ENCODE measurements around the gene DDX27.
A peak's percentile ranks its signal among the peaks of the same experiment; 100 is the strongest.
"Not testable (repeated sequence)": the region's sequence is repeated elsewhere in the genome, so short reads cannot be mapped to it uniquely, and the experiment has no call there.

Gene DDX27, protein sequence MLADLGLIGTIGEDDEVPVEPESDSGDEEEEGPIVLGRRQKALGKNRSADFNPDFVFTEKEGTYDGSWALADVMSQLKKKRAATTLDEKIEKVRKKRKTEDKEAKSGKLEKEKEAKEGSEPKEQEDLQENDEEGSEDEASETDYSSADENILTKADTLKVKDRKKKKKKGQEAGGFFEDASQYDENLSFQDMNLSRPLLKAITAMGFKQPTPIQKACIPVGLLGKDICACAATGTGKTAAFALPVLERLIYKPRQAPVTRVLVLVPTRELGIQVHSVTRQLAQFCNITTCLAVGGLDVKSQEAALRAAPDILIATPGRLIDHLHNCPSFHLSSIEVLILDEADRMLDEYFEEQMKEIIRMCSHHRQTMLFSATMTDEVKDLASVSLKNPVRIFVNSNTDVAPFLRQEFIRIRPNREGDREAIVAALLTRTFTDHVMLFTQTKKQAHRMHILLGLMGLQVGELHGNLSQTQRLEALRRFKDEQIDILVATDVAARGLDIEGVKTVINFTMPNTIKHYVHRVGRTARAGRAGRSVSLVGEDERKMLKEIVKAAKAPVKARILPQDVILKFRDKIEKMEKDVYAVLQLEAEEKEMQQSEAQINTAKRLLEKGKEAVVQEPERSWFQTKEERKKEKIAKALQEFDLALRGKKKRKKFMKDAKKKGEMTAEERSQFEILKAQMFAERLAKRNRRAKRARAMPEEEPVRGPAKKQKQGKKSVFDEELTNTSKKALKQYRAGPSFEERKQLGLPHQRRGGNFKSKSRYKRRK

DNA sequence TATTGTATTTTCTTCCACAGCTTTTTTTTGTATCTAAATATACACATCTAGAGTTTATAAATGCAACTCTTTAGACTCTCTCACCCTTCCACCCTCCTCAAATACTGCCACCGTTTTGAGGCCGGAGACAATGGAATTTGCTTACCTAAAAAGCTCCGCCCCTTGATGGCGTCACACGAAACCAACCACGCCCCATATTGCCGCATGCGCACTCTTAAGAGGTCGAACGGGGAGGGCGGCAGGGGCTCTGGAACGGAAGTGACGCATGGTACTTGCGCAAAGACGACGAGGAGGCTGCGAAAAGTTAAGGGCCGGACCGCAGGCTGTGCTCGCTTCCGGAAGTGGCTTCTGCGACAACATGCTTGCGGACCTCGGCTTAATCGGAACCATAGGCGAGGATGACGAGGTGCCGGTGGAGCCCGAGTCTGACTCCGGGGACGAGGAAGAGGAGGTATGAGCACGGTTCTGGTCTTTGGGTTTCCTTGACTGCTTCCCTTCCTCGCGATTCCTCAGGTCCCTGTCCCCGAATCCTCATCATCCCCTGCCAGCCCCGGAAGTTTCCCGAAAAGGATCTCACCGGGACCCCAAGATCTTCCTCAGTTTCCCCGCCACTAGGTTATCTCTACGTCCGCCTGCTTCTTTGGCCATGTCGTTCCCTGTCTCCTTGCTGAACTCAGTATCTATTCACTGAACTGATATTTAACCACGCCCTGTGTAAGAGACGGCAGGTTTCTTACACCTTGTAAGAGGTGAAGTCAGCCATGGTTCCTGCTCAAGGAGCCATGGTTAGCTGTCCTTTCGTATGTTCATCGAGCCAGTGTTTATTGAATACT lies at the start of gene DDX27:
Gene DDX27 (plus strand): TSS at position 326 of the 833 bp plus-strand sequence. CDS start 33 bp downstream, at position 359.
- peak; percentile 87 to 97 for DNase-seq (ENCODE audit: low read depth in 2 of 2)

DNA sequence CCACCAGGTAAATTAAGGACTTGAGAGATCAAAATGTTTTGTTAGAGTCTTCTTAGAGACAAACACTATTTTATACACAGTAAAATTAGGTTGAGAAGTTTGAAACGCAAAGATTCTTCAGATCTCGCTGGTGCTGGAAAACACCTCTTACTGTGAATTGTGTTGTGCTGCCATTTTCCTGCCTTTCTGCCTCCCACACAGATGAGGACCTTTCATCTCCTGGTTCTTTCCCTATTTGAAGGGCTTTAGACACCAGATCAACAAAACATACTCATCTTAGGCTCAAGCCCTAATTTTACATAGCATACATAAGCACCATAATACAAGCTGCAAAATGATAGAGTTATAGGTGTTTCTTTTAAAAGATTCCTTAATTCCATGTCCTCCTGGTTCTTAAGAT lies 49.7 kb upstream of the DDX27 start:
- no peak for DNase-seq (ENCODE audit: low read depth in 2 of 2)

DNA sequence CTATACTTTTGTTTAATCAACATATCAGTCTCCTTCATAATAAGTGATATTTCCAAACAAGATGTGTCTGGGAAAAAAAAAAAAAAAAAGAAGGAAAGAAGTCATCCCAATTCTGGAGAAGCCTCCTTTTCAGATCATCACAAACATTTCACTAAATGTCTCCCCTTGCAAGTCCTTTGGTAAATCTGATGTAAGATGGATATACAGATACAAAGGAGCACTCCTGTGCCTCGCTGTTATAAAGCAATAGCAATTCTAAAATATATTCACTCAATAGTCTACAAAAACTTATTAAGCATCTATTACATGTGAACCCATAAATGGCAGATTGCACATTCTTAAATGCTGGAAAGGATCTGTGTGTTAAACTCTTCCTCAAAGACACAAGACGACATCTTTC lies 48.5 kb upstream of the DDX27 start:
- no peak for DNase-seq (ENCODE audit: low read depth in 2 of 2)

DNA sequence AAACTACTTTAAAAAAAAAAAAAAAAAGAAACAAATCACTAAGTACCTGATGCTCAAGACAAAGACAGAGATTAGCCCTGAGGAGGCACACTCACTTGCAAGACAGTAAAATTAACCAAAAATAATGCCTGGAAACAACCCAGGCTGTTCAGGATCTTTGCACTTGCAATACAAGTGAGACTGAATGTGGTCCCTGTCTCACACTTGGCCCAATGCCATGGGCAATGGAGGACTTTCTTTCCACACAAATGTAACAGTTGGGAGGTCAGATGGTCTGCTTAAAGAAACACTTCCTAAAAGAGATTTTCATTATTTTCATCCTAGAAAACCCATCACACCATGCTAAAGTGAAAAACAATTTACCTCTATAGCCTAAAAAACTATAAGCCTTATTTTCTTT lies 47.3 kb upstream of the DDX27 start:
- no peak for DNase-seq (ENCODE audit: low read depth in 2 of 2)

DNA sequence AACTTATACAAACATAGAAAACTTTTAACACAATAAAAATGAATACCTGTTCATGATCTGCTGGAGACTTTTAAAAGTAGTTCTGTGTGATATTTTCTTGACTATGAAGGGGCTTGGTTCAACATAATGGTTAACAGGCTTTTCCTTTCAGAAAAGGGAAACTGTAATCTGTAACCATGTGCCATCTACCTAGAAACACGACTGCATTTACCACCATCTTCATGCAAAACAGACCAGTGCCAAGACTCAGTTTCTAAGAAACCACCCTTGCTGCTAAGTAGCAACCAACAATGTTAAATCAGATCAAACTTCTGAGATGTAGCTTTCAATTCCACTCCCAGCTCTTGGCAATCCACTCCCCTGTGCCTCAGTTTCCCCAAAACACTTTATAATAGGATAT lies 46.8 kb upstream of the DDX27 start:
- no peak for DNase-seq (ENCODE audit: low read depth in 2 of 2)

DNA sequence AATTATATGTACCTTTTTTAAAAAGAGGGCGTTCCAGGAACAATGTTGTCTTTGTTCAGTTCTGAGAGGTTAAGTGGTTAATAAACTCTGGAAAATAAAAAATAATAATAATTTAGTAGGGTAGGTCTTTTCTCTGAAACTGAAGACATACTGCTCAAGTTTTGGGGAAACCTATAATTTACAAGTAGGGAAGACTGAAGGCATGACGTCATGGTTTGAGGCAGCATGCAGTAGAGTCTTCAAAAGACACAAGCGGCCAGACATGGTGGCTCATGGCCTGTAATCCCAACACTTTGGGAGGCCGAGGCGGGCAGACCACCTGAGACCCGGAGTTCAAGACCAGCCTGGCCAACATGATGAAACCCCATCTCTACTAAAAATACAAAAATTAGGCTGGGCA lies 45.0 kb upstream of the DDX27 start:
- DNase-seq (ENCODE audit: low read depth in 2 of 2) = no peak

DNA sequence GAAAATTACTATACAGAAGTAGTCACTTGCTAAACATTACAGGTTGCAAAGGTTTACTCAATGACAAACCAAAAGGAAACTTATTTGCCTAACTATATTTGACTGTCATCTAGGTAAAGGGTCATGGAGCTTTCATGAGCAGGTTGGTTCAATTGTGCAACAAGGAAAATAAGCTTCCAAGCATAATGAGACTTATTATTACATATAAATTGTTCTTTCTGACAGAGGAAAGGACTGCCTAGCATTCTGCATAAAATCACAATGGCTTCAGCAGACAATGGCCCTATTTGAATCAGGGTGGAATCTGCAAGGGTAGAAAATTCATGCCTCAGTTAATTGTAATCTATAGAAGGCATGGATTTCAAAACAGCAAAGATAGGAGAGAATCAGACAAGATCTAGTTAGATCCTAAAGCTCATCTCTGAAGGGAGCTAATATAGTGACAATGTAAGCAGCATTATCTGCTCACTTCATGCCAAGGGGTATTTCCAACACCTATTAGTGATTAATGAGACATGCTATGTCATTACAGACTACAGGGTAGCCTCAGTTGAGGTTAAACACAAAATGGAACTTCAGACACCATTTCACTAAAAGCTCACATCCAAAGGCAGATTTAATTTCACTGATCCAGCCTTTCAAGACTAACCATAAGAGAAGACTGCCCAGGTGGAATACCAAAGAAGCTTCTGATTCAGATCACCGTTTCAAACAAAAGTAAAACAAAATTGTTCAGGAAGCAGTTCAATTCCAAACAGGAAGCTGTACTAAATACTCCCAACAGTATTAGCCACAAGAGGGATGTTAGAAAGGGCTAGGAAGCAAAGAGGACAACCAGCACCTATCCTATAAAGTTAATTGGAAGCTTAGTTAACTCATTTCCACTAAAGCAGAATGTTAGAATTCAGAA lies 39.6 kb upstream of the DDX27 start:
- DNase-seq (ENCODE audit: low read depth in 2 of 2) = no peak

DNA sequence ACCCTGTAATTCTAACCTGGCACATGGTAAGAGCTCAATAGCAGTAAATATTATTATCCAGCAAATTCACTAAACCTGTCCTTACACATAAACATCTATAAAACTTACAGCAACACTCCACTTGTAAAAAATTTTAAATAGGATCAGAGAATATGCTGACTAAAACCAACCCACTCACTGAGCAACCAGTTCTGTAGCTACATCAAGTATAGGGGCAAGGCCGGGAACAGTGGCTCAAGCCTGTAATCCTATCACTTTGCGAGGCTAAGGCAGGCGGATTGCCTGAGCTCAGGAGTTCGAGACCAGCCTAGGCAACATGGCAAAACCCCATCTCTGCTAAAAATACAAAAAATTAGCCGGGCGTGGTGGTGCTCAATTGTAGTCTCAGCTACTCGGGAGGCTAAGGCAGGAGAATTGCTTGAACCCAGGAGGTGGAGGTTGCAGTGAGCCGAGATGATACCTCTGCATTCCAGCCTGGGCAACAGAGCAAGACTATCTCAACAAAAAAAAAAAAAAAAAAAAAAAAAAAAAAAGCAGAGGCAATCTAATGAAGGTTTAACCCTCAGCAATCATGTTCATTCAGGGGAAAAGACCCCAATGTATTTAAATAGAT lies 37.8 kb upstream of the DDX27 start:
- no peak for DNase-seq (ENCODE audit: low read depth in 2 of 2)

DNA sequence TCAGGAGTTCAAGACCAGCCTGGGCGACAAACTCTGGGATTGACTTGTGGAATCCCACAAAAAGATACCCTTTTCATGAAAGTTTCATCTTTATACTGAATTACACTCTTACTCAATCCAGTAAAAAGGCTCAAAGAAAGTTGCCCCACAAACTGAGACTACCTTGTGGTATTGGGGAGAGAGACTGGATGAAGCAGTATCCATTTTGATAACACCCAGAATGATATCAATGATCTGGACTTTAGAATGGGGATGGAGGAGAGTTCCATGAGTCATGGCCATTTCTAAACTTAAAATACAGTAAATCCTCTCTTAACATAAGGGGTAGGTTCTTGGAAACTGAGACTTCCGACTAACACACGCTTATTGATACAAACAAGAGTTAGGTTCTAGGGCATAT lies 35.8 kb upstream of the DDX27 start:
- DNase-seq (ENCODE audit: low read depth in 2 of 2) = no peak

DNA sequence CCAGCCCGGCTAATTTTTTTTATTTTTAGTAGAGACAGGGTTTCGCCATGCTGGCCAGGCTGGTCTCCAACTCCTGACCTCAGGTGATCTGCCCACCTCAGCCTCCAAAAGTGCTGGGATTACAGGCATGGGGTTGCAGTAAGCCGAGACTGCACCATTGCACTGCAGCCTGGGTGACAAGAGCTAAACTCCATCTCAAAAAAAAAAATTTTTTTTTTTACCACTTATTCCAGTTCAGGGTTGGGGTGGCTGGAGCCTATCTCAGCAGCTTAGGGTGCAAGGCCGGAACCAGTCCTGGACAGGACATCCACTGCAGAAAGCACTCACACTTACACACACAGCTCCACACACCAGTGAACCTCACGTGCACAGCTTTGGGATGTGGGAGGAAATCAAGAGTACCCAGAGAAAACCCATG lies 35.1 kb upstream of the DDX27 start:
- not testable (repeated sequence) for DNase-seq (ENCODE audit: low read depth in 2 of 2)

DNA sequence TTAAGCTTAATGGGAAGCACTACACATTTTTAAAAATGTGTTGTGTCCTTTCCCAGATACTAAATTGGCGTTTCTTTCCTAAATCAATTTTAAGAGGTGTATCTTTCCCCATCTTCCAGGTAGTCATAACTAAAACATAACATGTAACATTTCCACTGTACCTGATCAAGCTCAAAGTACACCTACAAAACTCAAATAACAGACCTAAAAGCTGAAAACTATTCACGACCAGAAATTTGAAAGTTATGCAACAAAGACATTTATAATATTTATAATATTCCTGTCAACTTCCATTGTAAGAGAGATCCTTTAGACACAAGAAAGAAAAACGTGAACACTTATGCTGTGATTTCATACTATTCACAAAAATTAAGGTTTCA lies 34.5 kb upstream of the DDX27 start:
- no peak for DNase-seq (ENCODE audit: low read depth in 2 of 2)

DNA sequence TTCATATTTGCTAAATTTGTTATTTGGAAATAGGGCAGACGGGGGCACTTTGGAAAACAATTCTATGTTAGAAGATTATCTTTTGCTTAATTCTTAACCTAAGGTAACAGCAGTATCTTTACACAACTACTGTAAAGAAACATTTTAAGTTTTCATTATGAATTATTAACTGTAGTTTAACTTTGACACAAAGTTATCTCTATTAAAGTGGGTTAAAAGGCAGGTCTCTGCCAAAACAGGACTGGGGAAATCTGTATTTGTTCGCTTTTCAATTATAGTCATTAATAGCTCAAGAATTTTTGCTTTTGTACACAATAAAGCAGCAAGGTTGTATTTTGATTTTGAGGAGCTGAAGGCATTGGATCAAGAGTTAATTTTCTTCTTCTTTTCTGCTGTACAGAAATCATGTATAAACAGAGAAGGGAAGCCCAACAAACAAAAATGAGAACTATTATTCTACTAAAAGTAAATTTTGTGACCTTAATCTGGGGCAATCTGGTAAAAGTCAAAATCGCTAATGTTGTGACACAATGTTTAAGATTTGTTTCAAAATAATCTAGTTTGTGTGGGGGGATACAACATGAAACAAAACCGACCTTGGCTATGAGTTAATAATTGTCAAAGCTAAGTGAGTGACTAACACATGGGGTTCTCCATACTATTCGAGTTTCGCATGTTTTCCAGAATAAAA lies 34.0 kb upstream of the DDX27 start:
- DNase-seq (ENCODE audit: low read depth in 2 of 2) = no peak

DNA sequence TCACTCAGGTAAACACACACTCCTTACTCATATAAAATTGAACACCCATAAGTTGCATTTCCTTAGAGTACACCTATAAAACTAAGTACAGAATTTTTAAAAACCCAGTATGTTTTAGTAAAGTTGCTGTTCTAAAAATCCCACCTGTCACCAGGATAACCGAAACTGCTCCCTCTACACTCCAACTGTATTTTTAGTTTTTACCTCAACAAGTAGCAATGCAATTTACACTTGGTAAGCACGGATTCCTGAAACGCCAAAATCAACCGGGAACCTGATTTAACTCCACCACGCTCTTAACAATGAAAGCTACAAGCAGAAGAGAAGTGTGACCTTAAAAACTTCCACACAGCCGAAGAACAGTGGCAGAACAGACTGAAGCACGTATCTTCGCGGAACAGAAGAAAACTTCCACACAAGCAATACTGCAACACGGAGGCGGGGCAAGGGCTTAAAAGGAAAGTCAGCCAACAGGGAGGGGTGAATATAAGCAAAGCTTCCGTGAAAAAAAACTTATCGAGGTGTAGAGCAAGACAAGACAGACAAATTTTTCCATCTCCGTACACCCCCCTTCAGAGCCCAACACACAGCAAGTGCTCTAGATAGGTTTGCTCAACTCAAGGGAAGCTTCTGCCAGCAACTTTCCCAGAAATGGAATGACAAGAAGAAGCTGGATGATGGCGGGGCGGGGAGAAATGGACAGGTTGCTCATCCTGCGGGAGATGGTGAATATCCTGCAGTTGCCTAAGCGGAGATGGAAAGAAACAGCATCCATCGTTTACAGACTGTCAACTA lies 32.5 kb upstream of the DDX27 start:
- peak; percentile 47 to 63 for DNase-seq (ENCODE audit: low read depth in 2 of 2)

DNA sequence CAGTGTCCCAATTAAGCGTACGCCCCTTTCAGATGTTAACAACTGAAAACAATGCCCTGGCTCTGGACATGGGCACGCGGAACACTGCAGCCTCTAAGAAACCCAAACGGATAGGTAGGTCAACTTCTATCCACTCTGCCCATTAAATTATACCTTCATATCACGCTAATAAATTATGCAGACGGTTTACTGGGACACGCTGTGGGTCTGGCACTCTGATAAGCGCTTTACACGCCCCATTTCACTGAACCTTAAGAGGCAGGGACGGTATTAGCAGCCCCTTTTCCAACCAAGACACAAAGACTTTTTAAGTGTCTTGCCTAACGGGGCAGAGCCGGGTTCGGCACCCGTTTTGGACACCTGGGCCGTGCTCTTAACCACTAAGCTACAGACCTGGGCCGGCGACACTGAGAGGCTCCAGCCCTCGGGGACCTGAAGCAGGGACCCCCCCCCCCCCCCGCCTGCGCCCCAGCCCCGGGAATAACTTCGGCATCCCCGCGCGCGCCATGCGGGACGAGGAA lies 31.8 kb upstream of the DDX27 start:
- no peak for DNase-seq (ENCODE audit: low read depth in 2 of 2)

DNA sequence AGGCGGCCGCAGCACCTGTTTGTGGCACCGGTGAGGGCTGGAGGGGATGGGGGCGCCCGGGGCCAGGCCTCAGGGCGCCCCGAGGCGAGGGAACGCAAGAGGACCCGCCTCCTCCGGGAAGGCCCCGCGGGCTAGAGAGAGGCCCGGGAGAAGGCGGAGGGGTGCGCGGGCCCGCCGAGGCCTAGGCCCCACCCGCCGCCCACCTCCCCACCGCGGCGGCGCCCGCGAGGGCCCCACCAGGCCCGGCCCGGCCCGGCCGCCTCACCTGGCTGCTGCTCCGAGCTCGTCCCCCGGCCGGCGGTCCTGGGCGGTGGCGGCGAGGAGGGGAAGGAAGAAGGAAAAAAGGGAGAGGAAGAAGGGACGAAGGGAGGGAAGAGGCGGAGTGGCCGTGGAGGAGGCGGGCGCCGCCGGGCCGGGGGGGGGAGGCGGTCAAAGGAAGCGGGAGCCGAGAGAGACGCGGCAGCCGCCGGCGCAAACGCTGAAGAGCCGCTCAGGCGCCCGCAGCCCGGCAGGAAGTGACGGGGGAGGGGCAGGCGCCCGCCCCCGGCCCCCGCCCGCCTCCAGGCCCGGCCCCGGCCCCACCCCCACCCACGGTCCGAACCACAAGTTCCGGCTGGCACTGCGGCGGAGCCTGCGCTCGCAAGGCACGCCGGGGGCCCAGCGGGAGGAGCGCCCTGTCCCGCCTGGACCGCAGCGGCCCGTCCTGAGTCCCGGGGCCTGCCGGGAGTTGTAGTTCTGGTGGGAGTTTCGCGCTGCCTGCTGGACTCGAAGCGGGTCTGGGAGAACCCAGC lies 31.2 kb upstream of the DDX27 start, which contains the start of gene STAU1:
Gene STAU1 (minus strand): TSS at position 484 of the 791 bp plus-strand sequence. CDS start 22,133 bp downstream, outside the sequence.
- peak; percentile 86 to 89 for DNase-seq (ENCODE audit: low read depth in 2 of 2)

DNA sequence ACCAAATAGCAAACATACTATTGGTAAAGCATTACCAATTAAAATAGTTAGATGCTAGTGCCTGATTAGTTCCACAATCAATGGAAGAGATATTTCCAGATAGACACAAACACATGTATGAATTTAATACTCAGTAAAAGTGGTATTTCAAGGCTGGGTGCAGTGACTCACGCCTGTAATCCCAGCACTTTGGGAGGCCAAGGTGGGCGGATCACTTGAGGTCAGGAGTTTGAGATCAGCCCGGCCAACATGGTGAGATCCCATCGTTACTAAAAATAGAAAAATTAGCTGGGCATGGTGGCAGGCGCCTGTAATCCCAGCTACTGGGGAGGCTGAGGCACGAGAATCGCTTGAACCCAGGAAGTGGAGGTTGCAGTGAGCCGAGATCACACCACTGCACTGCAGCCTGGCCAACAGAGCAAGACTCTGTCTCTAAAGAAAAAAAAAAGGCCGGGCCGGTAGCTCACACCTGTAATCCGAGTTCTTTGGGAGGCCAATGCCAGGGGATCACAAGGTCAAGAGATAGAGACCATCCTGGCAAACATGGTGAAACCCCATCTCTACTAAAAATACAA lies 26.2 kb upstream of the DDX27 start:
- DNase-seq (ENCODE audit: low read depth in 2 of 2) = not testable (repeated sequence)

DNA sequence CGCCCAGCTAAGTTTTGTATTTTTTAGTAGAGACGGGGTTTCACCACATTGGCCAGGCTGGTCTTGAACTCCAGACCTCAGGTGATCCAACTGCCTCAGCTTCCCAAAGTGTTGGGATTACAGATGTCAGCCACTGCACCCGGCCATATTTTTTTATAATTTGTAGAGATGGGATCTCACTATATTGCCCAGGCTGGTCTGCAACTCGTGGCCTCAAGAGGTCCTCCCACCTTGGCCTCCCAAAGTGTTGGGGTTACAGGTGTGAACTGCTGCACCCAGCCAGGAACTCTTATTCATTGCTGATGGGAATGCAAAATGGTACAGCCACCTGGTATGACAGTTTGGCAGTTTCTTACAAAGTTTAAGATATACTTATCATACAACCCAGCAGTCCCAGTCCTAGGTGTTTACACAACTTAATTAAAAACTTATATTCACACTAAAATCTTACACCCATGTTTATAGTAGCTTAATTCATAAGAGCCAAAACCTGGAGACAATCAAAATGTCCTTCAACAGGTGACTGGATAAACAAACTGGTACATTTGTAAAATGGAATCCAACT lies 19.4 kb upstream of the DDX27 start:
- no peak for DNase-seq (ENCODE audit: low read depth in 2 of 2)

All from stimulated activated CD4-positive, alpha-beta T cell treated with anti-CD3 and anti-CD28 coated beads, Interleukin-1b, Interleukin-23, amount 100 ng/mL, for 4 hours (primary cell).